ENCODE results near the gene TBC1D14.

TBC1D14 gene

DNA sequence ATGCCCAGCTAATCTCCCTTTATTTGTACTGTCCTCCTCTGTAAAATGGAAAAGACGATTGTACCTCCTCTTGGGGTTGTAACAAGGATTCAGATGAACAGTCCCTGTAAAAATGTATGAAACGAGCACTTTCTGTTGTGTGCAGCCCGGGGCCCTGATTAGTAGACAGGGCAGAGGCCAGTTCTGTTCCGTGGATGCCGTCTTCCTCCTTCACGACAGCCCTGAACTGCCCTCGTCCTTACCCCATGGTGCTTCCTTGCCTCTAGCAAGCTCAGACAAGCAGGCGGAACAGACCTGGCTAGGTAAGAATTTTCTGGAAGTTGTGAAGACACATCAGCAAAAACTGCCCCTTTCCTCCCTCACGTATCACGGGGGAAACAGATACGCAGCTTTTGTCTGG is 111.2 kb downstream of the TBC1D14 start:
- Histone ChIP-seq H3K9me3 (no peaks in the 10 kb centered on the region), H3K4me3 (ENCODE audit: low read depth, low read length) (no peak overlapping the region), H3K36me3 (peaks cover 42% of the 10 kb centered on the region), H3K27me3 (no peaks in the 10 kb centered on the region), H3K4me1 (no peaks in the 10 kb centered on the region)
- DNase-seq: no peak
- TF ChIP-seq, protein P1, sequence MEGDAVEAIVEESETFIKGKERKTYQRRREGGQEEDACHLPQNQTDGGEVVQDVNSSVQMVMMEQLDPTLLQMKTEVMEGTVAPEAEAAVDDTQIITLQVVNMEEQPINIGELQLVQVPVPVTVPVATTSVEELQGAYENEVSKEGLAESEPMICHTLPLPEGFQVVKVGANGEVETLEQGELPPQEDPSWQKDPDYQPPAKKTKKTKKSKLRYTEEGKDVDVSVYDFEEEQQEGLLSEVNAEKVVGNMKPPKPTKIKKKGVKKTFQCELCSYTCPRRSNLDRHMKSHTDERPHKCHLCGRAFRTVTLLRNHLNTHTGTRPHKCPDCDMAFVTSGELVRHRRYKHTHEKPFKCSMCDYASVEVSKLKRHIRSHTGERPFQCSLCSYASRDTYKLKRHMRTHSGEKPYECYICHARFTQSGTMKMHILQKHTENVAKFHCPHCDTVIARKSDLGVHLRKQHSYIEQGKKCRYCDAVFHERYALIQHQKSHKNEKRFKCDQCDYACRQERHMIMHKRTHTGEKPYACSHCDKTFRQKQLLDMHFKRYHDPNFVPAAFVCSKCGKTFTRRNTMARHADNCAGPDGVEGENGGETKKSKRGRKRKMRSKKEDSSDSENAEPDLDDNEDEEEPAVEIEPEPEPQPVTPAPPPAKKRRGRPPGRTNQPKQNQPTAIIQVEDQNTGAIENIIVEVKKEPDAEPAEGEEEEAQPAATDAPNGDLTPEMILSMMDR (IDR thresholded peaks at IDR 0.05; ENCODE audit: low read depth, low read length): no peak

DNA sequence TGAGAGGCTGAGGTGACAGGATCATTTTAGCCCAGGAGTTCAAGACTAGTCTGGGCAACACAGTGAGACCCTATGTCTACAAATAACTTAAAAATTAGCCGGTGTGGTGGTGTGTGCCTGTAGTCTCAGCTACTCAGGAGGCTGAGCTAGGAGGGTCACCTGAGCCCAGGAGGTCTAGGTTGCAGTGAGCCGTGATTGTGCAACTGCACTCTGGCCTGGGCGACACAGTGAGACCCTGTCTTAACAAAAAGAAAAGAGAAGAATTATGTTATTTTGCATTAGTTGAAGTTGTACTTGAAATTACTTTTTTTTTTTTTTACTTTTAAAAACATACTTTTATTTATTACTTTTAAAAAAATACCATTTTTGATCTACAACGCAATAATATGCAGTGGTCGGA is 111.7 kb downstream of the TBC1D14 start:
- Histone ChIP-seq H3K27me3 (no peaks in the 10 kb centered on the region), H3K36me3 (peaks cover 41% of the 10 kb centered on the region), H3K4me3 (ENCODE audit: low read depth, low read length) (no peak overlapping the region), H3K9me3 (no peaks in the 10 kb centered on the region), H3K4me1 (no peaks in the 10 kb centered on the region)
- TF ChIP-seq, protein P1 (IDR thresholded peaks at IDR 0.05; ENCODE audit: low read depth, low read length): no peak
- no peak for DNase-seq

DNA sequence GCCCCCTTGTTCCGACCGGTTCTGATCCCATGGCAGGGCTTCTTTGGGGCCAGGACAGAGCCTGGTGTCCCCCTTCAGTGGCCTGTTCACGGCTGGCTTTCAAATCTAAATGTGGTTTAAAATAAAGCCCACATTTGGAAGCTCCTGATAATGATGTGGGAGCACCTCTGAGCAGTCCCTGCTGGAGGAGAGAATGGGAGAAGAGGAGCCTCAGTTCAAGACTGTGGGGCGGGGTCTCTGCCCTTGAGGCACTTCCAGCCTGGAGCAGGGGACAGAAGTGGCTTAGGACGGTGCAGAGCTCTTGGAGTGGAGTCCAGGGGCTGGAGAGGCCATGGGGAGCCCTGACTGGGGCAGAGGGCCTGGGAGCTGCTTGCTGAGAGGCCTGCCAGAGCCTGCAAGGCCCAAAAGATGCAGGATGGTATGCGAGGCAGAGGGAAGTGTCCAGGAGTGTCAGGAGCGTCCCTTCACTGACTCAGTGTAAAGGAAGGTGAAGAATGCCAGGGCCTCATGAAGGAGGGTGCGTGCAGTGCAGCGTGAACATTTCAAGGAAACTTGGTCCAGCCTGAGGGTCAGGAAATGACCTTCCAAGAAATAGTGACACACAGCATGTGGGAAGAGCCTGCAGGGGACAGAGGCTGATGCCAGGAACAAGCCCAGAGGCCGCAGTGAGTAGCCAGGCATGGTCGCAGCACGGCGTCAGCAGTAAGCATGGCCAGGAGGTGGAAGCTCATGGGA is 112.5 kb downstream of the TBC1D14 start:
- Histone ChIP-seq H3K9me3 (no peaks in the 10 kb centered on the region), H3K4me3 (ENCODE audit: low read depth, low read length) (no peak overlapping the region), H3K36me3 (peaks cover 38% of the 10 kb centered on the region), H3K27me3 (no peaks in the 10 kb centered on the region), H3K4me1 (no peaks in the 10 kb centered on the region)
- TF ChIP-seq, protein P1 (IDR thresholded peaks at IDR 0.05; ENCODE audit: low read depth, low read length): no peak
- no peak for DNase-seq

DNA sequence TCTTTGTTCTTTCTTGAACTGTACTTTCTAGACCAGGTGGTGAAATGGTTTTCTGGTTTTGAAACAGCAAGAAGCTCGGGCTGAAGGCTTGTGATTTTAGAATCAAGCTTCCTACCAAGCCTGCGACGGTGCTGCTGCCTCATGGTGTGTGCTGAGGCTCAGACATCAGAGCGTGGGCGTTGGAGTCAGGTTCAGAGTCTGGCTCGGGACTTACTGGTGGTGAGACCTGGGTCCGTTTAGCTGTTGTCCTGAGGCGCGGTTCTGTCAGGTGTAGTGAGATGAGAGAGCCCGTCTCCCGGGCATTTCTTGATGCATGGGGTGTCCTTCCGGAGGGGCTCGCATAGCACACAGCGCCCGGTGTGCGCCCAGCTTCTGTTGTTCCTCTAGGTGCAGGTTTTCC is 113.9 kb downstream of the TBC1D14 start:
- TF ChIP-seq, protein P1 (IDR thresholded peaks at IDR 0.05; ENCODE audit: low read depth, low read length): no peak
- no peaks in the 10 kb centered on the region for H3K4me1 ChIP-seq
- DNase-seq: no peak
- no peaks in the 10 kb centered on the region for H3K9me3 ChIP-seq
- H3K27me3 ChIP-seq: no peaks in the 10 kb centered on the region
- H3K4me3 ChIP-seq (ENCODE audit: low read depth, low read length): no peak overlapping the region
- peaks cover 37% of the 10 kb centered on the region for H3K36me3 ChIP-seq

DNA sequence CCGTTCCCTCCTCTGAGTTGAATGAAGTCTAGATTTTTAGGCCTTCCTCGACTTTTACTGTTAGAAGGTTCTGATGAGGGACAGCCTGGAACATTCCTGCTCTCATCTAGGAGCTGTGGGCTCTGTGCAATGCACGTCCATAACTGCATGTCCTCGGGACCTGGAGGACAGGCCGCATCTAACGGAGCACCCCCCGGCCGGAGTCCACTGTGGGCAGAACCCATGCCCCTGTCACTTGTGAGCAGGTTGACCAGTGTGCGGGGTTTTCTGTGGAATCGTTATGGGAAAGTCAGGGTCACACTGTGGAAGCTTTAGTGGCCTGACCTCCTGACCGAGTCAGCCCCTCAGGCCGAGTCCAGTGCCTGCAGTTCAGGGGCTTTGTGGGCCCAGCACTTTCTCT is 114.3 kb downstream of the TBC1D14 start:
- Histone ChIP-seq H3K9me3 (no peaks in the 10 kb centered on the region), H3K4me3 (ENCODE audit: low read depth, low read length) (no peak overlapping the region), H3K4me1 (no peaks in the 10 kb centered on the region), H3K36me3 (peaks cover 37% of the 10 kb centered on the region), H3K27me3 (no peaks in the 10 kb centered on the region)
- DNase-seq: no peak
- TF ChIP-seq, protein P1 (IDR thresholded peaks at IDR 0.05; ENCODE audit: low read depth, low read length): no peak

DNA sequence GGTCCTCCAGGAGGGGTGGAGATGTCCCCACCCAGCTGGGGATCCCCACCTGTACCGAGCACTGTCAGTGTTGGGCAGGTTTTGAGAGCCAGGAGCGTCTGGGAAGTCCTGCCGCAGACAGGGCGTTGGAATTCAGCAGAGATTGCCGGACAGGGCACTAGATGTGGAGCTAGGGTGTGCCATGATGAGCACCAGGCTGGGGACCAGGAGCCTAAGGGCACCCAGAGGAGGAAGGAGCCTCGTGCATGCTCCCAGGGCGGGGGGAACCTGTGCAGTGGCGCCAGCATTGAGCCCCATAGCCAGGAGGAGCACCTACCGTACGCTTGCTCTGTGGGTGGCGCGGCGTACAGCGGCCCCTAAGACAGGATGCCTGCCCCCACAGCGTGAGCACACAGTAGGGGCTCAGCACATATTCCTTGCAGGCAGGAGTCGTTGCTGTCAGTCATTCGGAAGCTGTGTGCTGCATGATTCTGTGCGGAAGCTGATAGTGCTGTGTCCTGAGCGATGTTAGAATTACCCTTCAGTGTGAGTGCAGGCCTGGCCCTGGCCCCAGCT is 114.8 kb downstream of the TBC1D14 start:
- H3K36me3 ChIP-seq: peaks cover 42% of the 10 kb centered on the region
- TF ChIP-seq, protein P1 (IDR thresholded peaks at IDR 0.05; ENCODE audit: low read depth, low read length): no peak
- H3K4me1 ChIP-seq: no peaks in the 10 kb centered on the region

More for the DNA sequence above, 114.8 kb downstream of the TBC1D14 start:
- no peak for DNase-seq
- Histone ChIP-seq H3K4me3 (ENCODE audit: low read depth, low read length) (no peak overlapping the region), H3K9me3 (no peaks in the 10 kb centered on the region), H3K27me3 (no peaks in the 10 kb centered on the region)

Data from BE2C (cell line).